Prostate gland (tissue), 2 donors: ENCODE data around the gene CYTIP. TPM values are rescaled to one million over a fixed set of nuclear protein-coding genes. Genes with fewer than 3 reads are reported as not detected.
A peak's percentile ranks its signal among the peaks of the same experiment; 100 is the strongest.

Source experiments
- DNase-seq: peaks from one replicate; pipeline ENCODE4 v3.0.0-alpha.2; 2019; ENCODE audit warnings: low spot score
- H3K27ac ChIP-seq, 2 donors: fragments of 200-600 bp; sonication (generic); 2 replicates each; pipeline ENCODE4 v1.5.1; 2017 to 2019
- H3K27me3 ChIP-seq: fragments of 200-600 bp; sonication (generic); replicated peaks from 2 replicates; pipeline ENCODE4 v1.5.1; 2019; ENCODE audit not compliant: insufficient read depth
- H3K36me3 ChIP-seq, 2 donors: fragments of 200-600 bp; sonication (generic); 1 replicate in 1 of 2; 2 replicates in 1 of 2; pipeline versions ENCODE4 v1.5.1 to v1.8.1; 2017 to 2019
- H3K4me1 ChIP-seq: fragments of 200-600 bp; sonication (generic); replicated peaks from 2 replicates; pipeline ENCODE4 v1.5.1; 2019
- H3K4me3 ChIP-seq, 2 donors: fragments of 200-600 bp; sonication (generic); 2 replicates each; pipeline ENCODE4 v1.5.1; 2017 to 2019
- H3K9me3 ChIP-seq: fragments of 200-600 bp; sonication (generic); 2 replicates; pipeline ENCODE4 v1.5.1; 2017
- POLR2A ChIP-seq: fragments of 450-650 bp; IDR thresholded peaks from one replicate; pipeline ENCODE4 v1.6.1; 2016; ENCODE audit warnings: antibody characterized with exemption, mild to moderate bottlenecking
- POLR2AphosphoS5 ChIP-seq: sonication (generic); formaldehyde crosslinking; IDR thresholded peaks from one replicate; pipeline ENCODE4 v1.6.1; 2017; ENCODE audit warnings: antibody characterized with exemption
- WGBS: methylation state at CpG from one replicate; pipeline ENCODE4 v1.1.5; 2018; 5-methylcytosine and 5-hydroxymethylcytosine counted together
- intact Hi-C: fragments of 100-400 bp; cut with DNase I; formaldehyde crosslinking; loops from one replicate; pipeline ENCODE4 v1.14.2; 2022
- total RNA-seq, 2 donors: library from RNA; depleted of rRNA; stranded (reverse); fragments of >200 nt; gene quantifications; one replicate each; pipeline ENCODE4 v1.1.0, GENCODE V29; 2016
- TF ChIP-seq, protein P1 (sequence below), 4 experiments: fragments of 200-600 bp in 2 of 4; fragments of 450-650 bp in 2 of 4; sonication (generic) in 2 of 4; IDR thresholded peaks; 1 replicate in 3 of 4; 2 replicates in 1 of 4; pipeline ENCODE4 v1.5.1; 2016 to 2019; ENCODE audit warnings: antibody characterized with exemption in 4 of 4, mild to moderate bottlenecking in 2 of 4, moderate library complexity in 2 of 4

Gene CYTIP
- 1 to 10 TPM; 3.3 to 7.4 TPM for total RNA-seq

DNA sequence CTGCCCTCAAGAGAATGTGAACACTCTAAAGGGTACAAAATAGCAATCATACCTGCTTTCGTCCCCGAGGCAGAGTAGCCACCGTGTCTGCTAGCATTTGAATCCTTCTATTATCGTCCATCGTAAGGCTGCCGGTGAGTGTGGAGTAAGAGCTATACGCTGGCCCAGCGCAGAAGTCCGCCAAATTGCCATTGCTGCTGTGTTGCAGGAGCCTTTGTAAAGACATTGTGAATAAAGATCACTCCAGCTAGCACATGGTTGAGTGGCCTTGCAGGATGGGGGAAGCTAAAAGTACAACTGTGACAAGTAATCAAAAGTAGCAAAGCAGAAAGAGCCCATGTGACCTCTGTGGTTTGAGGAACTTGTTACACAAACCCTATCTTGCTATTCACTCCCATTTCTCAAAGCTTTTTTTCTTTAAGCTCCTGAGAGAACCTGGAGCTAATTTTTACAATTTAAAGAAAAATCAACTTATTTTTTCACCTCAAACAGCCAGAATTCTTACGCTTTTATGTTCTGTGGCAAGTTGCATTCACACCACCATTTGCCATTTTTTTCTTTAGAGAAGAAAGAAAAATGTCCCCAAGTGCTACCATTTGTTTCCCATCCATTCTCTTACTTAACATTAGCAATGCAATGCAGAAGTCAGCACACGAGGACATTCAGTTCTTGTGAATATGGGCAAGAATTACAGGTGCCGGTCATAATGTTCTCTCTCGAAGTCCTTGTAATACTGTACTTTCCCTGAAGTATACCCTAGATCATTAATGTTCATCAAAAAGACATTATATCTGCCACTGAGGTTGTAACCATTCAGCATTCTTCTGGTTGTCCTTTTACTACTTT lies at the start of gene CYTIP:
TSS of gene CYTIP (minus strand) at position 295 of the 846 bp plus-strand sequence. CDS start at position 226, 69 bp downstream.
- no peaks in the 10 kb centered on the region for H3K27me3 ChIP-seq
- TF ChIP-seq POLR2AphosphoS5: no peak
- TF ChIP-seq, protein P1, sequence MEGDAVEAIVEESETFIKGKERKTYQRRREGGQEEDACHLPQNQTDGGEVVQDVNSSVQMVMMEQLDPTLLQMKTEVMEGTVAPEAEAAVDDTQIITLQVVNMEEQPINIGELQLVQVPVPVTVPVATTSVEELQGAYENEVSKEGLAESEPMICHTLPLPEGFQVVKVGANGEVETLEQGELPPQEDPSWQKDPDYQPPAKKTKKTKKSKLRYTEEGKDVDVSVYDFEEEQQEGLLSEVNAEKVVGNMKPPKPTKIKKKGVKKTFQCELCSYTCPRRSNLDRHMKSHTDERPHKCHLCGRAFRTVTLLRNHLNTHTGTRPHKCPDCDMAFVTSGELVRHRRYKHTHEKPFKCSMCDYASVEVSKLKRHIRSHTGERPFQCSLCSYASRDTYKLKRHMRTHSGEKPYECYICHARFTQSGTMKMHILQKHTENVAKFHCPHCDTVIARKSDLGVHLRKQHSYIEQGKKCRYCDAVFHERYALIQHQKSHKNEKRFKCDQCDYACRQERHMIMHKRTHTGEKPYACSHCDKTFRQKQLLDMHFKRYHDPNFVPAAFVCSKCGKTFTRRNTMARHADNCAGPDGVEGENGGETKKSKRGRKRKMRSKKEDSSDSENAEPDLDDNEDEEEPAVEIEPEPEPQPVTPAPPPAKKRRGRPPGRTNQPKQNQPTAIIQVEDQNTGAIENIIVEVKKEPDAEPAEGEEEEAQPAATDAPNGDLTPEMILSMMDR (IDR thresholded peaks at IDR 0.05): no peak
- no peak for TF ChIP-seq POLR2A
- 78% methylated on average over 13 of the region's 13 CpGs for WGBS
- DNase-seq: peak; percentile 8
- H3K4me3 ChIP-seq: no peak within 1 kb of the TSS
- no peaks in the 10 kb centered on the region for H3K36me3 ChIP-seq
- H3K4me1 ChIP-seq: no peaks in the 10 kb centered on the region
- no peaks in the 10 kb centered on the region for H3K9me3 ChIP-seq
- intact Hi-C loops: no loop called here
- H3K27ac ChIP-seq: no peak within 1 kb of the TSS

DNA sequence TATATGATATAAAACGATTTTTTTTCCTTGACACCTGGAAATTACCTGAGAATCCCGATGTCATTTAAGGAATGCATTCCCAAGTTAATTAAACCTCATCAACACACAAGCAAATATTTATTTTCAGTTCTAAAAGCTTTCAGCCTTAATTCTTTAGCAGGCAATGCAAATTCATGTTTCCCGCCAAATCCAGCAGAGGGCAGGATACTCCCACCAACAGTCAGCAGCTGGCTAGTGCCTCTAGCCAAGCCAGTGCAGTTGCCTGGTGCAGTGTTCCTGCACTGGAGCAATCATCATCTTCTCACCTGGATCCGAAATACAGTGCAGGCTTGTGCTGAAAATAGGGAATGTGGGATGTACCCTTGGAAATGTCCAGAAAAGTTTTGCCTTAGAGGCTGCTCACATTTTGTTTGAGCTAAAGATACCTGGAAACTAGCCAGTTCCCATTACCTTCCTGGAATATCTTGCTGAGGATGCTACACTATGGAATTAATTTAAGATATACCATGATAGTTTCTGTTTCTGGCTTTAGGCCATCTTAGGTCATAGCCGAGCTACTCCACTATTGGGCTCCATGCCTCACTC lies 48.4 kb upstream of the CYTIP start:
- H3K9me3 ChIP-seq: no peaks in the 10 kb centered on the region
- H3K27ac ChIP-seq: no peak overlapping the region
- no peaks in the 10 kb centered on the region for H3K4me1 ChIP-seq
- TF ChIP-seq, protein P1 (IDR thresholded peaks at IDR 0.05): peak; percentile 26 to 65 (median 54)
- TF ChIP-seq POLR2A: no peak
- no peaks in the 10 kb centered on the region for H3K27me3 ChIP-seq
- no peak overlapping the region for H3K4me3 ChIP-seq
- intact Hi-C loops: no loop called here
- WGBS: 22% methylated on average over 5 of the region's 5 CpGs
- no peaks in the 10 kb centered on the region for H3K36me3 ChIP-seq
- peak; percentile 39 for DNase-seq

DNA sequence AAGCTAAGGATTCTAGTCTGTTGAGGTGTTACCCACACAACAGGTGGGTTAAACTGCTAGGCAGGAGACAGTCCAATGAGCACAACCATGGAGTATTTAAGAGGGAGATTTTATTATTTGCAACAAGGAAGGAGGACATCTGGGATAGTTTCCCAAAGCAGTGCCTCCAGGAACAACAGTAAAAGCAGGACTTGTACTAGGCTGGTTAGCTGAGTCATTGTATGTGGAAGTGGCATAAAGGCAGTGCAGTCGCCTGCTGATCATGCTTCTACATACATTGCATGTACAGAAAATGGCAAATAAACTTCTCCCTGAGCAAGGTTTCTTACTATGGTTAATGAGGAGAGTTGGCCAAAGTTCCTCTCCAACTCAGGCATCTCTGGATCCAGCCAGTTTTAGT lies 46.1 kb upstream of the CYTIP start:
- no peak for TF ChIP-seq POLR2AphosphoS5
- no peak for TF ChIP-seq POLR2A
- TF ChIP-seq, protein P1 (IDR thresholded peaks at IDR 0.05): no peak
- 88% methylated on average over 1 of the region's 1 CpG for WGBS
- intact Hi-C loops: no loop called here
- no peaks in the 10 kb centered on the region for H3K36me3 ChIP-seq
- no peaks in the 10 kb centered on the region for H3K27me3 ChIP-seq
- no peak for DNase-seq
- no peaks in the 10 kb centered on the region for H3K4me1 ChIP-seq
- no peak overlapping the region for H3K27ac ChIP-seq
- H3K9me3 ChIP-seq: no peaks in the 10 kb centered on the region
- no peak overlapping the region for H3K4me3 ChIP-seq

DNA sequence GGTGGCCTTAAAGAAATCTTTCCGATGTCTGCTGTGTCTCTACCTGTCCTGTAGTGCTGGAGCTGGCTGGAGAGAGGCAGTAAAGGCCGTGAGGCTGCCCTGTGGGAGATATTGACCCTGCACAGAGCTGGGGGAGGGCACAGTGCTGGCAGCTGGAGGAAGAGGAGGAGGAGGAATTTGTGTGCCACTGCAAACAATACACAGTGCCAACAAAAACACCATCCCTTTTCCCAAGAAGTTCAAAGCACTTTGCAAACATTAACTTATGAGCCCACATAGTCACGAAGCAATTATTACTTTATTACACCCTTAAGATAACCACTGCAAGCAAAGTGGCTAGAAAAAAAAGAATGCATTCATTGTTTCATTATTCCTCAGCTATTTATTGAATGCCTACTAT lies 45.0 kb upstream of the CYTIP start:
- Histone ChIP-seq H3K27ac (no peak overlapping the region), H3K4me1 (no peaks in the 10 kb centered on the region), H3K27me3 (no peaks in the 10 kb centered on the region), H3K4me3 (no peak overlapping the region), H3K36me3 (no peaks in the 10 kb centered on the region), H3K9me3 (no peaks in the 10 kb centered on the region)
- no peak for TF ChIP-seq POLR2AphosphoS5
- TF ChIP-seq, protein P1 (IDR thresholded peaks at IDR 0.05): no peak
- TF ChIP-seq POLR2A: no peak
- DNase-seq: no peak
- intact Hi-C loops: no loop called here
- WGBS: 26% methylated on average over 3 of the region's 3 CpGs
